HepG2 (cell line): ENCODE measurements around the gene ACKR3. TPM values are rescaled to one million over a fixed set of nuclear protein-coding genes. Genes with fewer than 3 reads are reported as not detected.

Experiments
- ATAC-seq: fragments of 200-7000 bp; cut with Tn5 transposase; 3 replicates; pipeline ENCODE4 v1.9.1; 2020; ENCODE audit warnings: mild to moderate bottlenecking, moderate library complexity
- BruUV-seq: library from RNA; stranded (reverse); fragments of 400-500 nt; replicated peaks from 2 replicates; lab custom pipeline; 2021; lab: Mats Ljungman, UMichigan
- CTCF ChIA-PET: fragments of 300-600 bp; formaldehyde crosslinking; extraction: SDS; loops from one replicate; lab custom pipeline; 2021; ENCODE audit warnings: low total read pairs, inconsistent platforms, low intra/inter-chr PET ratio; lab: Yijun Ruan, JAX
- POLR2A ChIA-PET: fragments of 350-600 bp; sonication (Branson Sonifier 250); formaldehyde crosslinking; loops from one replicate; lab custom pipeline; 2020; ENCODE audit warnings: antibody characterized with exemption, inconsistent platforms; lab: Yijun Ruan, JAX
- DNase-seq: peaks from one replicate; pipeline ENCODE4 v3.0.0-alpha.2; 2015; ENCODE audit warnings: low spot score
- FAIRE-seq: peaks from 3 replicates; lab custom pipeline; 2011; peaks lifted over from hg19 to GRCh38; lab: Jason Lieb, UNC
- H2AFZ ChIP-seq: one replicate; pipeline ENCODE4 v1.6.1; 2011; ENCODE audit warnings: low read length, inconsistent platforms
- H3K27ac ChIP-seq: fragments of 300-600 bp; 3 replicates; pipeline ENCODE4 v1.8.0; 2011; ENCODE audit warnings: mixed run types, mild to moderate bottlenecking, mixed read lengths, low read length, inconsistent platforms; ENCODE audit not compliant: insufficient read depth; ENCODE audit errors: extremely low read length
- H3K27me3 ChIP-seq, 2 experiments: fragments of 200-600 bp in 1 of 2; 2 replicates in 1 of 2; 3 replicates in 1 of 2; pipeline versions ENCODE4 v1.6.0 to v1.8.0; 2011; ENCODE audit warnings: low read length in 2 of 2, mild to moderate bottlenecking in 2 of 2, moderate library complexity in 2 of 2, inconsistent platforms in 1 of 2; ENCODE audit not compliant: insufficient read depth in 2 of 2, control insufficient read depth in 1 of 2
- H3K36me3 ChIP-seq, 2 experiments: fragments of 200-600 bp in 1 of 2; replicated peaks in 1 of 2; 2 replicates in 1 of 2; 3 replicates in 1 of 2; pipeline versions ENCODE4 v1.5.1 to v1.8.0; 2011; ENCODE audit warnings: low read length in 2 of 2, inconsistent platforms in 1 of 2; ENCODE audit not compliant: insufficient read depth in 2 of 2, control insufficient read depth in 1 of 2
- H3K4me1 ChIP-seq: 2 replicates; pipeline ENCODE4 v1.5.1; 2012; ENCODE audit warnings: low read length, inconsistent platforms; ENCODE audit not compliant: insufficient read depth
- H3K4me2 ChIP-seq: 2 replicates; pipeline ENCODE4 v1.6.0; 2011; ENCODE audit warnings: low read depth, low read length, inconsistent platforms
- H3K4me3 ChIP-seq, 3 experiments: fragments of 200-600 bp in 1 of 3; sonication (generic), shearing (Covaris generic) in 1 of 3; replicated peaks in 1 of 3; 2 replicates each; pipeline ENCODE4 v1.5.1; 2011 to 2016; ENCODE audit warnings: low read length in 3 of 3, inconsistent platforms in 2 of 3, low read depth in 2 of 3, mild to moderate bottlenecking in 2 of 3, control low read depth in 1 of 3, mixed read lengths in 1 of 3; ENCODE audit not compliant: insufficient read depth in 1 of 3
- H3K79me2 ChIP-seq: one replicate; pipeline ENCODE4 v1.6.1; 2011; ENCODE audit warnings: low read length, inconsistent platforms; ENCODE audit not compliant: insufficient read depth
- H3K9ac ChIP-seq: 2 replicates; pipeline ENCODE4 v1.6.0; 2011; ENCODE audit warnings: mild to moderate bottlenecking, low read depth, low read length, inconsistent platforms; ENCODE audit not compliant: insufficient read depth
- H3K9me3 ChIP-seq: 2 replicates; pipeline ENCODE4 v1.5.1; 2012; ENCODE audit warnings: mild to moderate bottlenecking, low read length
- H4K20me1 ChIP-seq: 2 replicates; pipeline ENCODE4 v1.6.0; 2011; ENCODE audit warnings: inconsistent platforms, mild to moderate bottlenecking, low read length, moderate library complexity; ENCODE audit not compliant: insufficient read depth
- AFF4 ChIP-seq: sonication (generic); formaldehyde crosslinking; IDR thresholded peaks from 2 replicates; pipeline ENCODE4 v1.4.0; 2020; ENCODE audit warnings: missing genetic modification reagents
- ATF7-NPFF ChIP-seq: sonication (generic); formaldehyde crosslinking; IDR thresholded peaks from 2 replicates; pipeline ENCODE4 v1.8.1; 2023; ENCODE audit warnings: mild to moderate bottlenecking, low read depth, missing genetic modification reagents, moderate library complexity
- ATM ChIP-seq: fragments of 450-650 bp; IDR thresholded peaks from 2 replicates; pipeline ENCODE4 v1.7.1; 2017; ENCODE audit warnings: mild to moderate bottlenecking, borderline replicate concordance
- BHLHE40 ChIP-seq: IDR thresholded peaks from 2 replicates; pipeline ENCODE4 v1.6.1; 2011; ENCODE audit warnings: low read length, improper control_type of control experiment
- E2F1 ChIP-seq: sonication (generic); formaldehyde crosslinking; IDR thresholded peaks from 2 replicates; pipeline ENCODE4 v1.5.0; 2020; ENCODE audit warnings: missing genetic modification reagents
- HES4 ChIP-seq: sonication (generic); formaldehyde crosslinking; IDR thresholded peaks from 2 replicates; pipeline ENCODE4 v1.9.0; 2021; ENCODE audit warnings: mild to moderate bottlenecking, missing genetic modification reagents, borderline replicate concordance
- JARID2 ChIP-seq: sonication (generic); formaldehyde crosslinking; IDR thresholded peaks from 2 replicates; pipeline ENCODE4 v1.8.1; 2023; ENCODE audit warnings: missing genetic modification reagents, inconsistent platforms; ENCODE audit not compliant: insufficient replicate concordance
- MED13 ChIP-seq: sonication (generic); formaldehyde crosslinking; IDR thresholded peaks from 2 replicates; pipeline ENCODE4 v1.5.0; 2020; ENCODE audit warnings: missing genetic modification reagents
- ZNF530 ChIP-seq: sonication (generic); formaldehyde crosslinking; IDR thresholded peaks from 2 replicates; pipeline ENCODE4 v1.5.0; 2020; ENCODE audit warnings: low read depth, mild to moderate bottlenecking, missing genetic modification reagents
- ZNF749 ChIP-seq: sonication (generic); formaldehyde crosslinking; IDR thresholded peaks from 2 replicates; pipeline ENCODE4 v1.8.0; 2022; ENCODE audit warnings: mild to moderate bottlenecking, missing genetic modification reagents, moderate library complexity, borderline replicate concordance
- ZNF784 ChIP-seq: sonication (generic); formaldehyde crosslinking; IDR thresholded peaks from 2 replicates; pipeline ENCODE4 v1.5.1; 2020; ENCODE audit warnings: missing genetic modification reagents, mild to moderate bottlenecking, borderline replicate concordance
- WGBS: methylation state at CpG from one replicate; pipeline ENCODE4 v1.1.6; 2017; ENCODE audit warnings: low lambda C conversion rate; 5-methylcytosine and 5-hydroxymethylcytosine counted together
- in situ Hi-C: cut with HindIII; loops from 2 replicates; pipeline ENCODE4 v1.10.0; 2017; ENCODE audit warnings: low pct_unique_long_range_greater_than_20kb; ENCODE audit not compliant: extremely low pct_ligation_motif_present
- intact Hi-C: fragments of 100-400 bp; cut with micrococcal nuclease; formaldehyde crosslinking; loops from one replicate; pipeline ENCODE4 v1.10.0; 2022; ENCODE audit not compliant: unreplicated experiment
- polyA plus RNA-seq, 8 experiments: library from polyadenylated mRNA; depleted of rRNA in 3 of 8; stranded (reverse) in 7 of 8; unstranded in 1 of 8; fragments of >200 nt; fragmentation: Illumina TruSeq in 4 of 8; extraction: Trizol in 4 of 8; gene quantifications; 2 replicates each; pipeline versions ENCODE4 v1.2.1 to v1.2.3, GENCODE V29; 2011 to 2016; ENCODE audit warnings: low read depth in 4 of 8, missing spikeins in 1 of 8, mixed read lengths in 1 of 8; ENCODE audit not compliant: insufficient read depth in 1 of 8
- total RNA-seq, 5 experiments: library from RNA; depleted of rRNA; stranded (reverse); fragments of >200 nt; fragmentation: Illumina TruSeq; extraction: Trizol; gene quantifications; 2 replicates each; pipeline ENCODE4 v1.2.3, GENCODE V29; 2016; ENCODE audit warnings: low read depth in 1 of 5
- TF ChIP-seq, protein P1 (sequence below): IDR thresholded peaks from 2 replicates; pipeline ENCODE4 v1.6.1; 2016; ENCODE audit warnings: control low read depth
- TF ChIP-seq, protein P2 (sequence below): sonication (generic); formaldehyde crosslinking; IDR thresholded peaks from 2 replicates; pipeline ENCODE4 v1.5.0; 2020; ENCODE audit warnings: missing genetic modification reagents, mild to moderate bottlenecking, borderline replicate concordance

ACKR3 gene
- total and polyA plus RNA-seq, 2 of the 13 experiments (the other 11 are each of a cell fraction or from before 2014, with no cell fraction given): not detected

DNA sequence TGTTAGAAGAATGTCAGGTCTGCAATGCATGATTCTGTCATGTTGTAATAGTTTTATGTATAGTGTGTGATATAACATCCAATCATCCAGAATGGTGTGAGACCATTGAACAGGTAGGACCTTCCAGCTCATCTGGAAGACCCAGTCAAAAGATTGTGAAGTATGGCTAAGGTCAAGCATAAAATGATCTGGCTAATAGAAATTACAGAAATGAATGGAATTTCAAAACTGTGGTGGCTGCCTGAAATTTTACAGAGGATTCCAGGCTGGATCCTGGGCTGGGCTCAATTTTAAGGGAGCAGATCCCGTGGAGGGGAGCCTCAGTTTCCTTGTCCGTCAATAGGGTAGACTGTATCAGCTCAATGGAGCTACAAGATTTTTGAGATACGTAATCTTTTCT, 39.1 kb downstream of the ACKR3 start (continued):
- TF ChIP-seq, protein P1, sequence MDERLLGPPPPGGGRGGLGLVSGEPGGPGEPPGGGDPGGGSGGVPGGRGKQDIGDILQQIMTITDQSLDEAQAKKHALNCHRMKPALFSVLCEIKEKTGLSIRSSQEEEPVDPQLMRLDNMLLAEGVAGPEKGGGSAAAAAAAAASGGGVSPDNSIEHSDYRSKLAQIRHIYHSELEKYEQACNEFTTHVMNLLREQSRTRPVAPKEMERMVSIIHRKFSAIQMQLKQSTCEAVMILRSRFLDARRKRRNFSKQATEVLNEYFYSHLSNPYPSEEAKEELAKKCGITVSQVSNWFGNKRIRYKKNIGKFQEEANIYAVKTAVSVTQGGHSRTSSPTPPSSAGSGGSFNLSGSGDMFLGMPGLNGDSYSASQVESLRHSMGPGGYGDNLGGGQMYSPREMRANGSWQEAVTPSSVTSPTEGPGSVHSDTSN (CRISPR knock-in tag): no peak
- TF ChIP-seq ZNF749 (CRISPR knock-in tag): no peak

GRCh38 chr2:236610991-236611821, 41.6 kb downstream of the ACKR3 start:
- DNase-seq (no peak), ATAC-seq (no peak), FAIRE-seq (no peak)
- Histone ChIP-seq H3K4me3 (no peak overlapping the region), H3K79me2 (no peaks in the 10 kb centered on the region), H2AFZ (no peak overlapping the region), H3K36me3 (no peaks in the 10 kb centered on the region), H3K9ac (no peak overlapping the region), H3K27me3 (peaks cover 0 to 33% of the 10 kb centered on the region in 2 experiments; a peak in 3 of 5 replicates), H3K27ac (no peak overlapping the region), H3K4me2 (no peak overlapping the region), H4K20me1 (no peaks in the 10 kb centered on the region), H3K9me3 (no peaks in the 10 kb centered on the region), H3K4me1 (no peaks in the 10 kb centered on the region)
- no TSS peak for BruUV-seq
- ChIA-PET CTCF (no interaction called here), POLR2A (no interaction called here)
- intact Hi-C loops (no loop called here), in situ Hi-C loops (no loop called here)
- 13% methylated on average over 8 of the region's 8 CpGs for WGBS
- no peak for TF ChIP-seq ZNF784
- TF ChIP-seq MED13 (CRISPR knock-in tag): no peak
- TF ChIP-seq E2F1 (CRISPR knock-in tag): no peak
- no peak for TF ChIP-seq AFF4 (CRISPR knock-in tag)
- TF ChIP-seq, protein P2, sequence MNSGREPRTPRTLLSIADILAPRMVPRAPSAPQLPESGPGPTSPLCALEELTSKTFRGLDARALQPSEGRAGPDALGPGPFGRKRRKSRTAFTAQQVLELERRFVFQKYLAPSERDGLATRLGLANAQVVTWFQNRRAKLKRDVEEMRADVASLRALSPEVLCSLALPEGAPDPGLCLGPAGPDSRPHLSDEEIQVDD (CRISPR knock-in tag): no peak
- no peak for TF ChIP-seq BHLHE40
- TF ChIP-seq HES4 (CRISPR knock-in tag): no peak
- TF ChIP-seq ATM: no peak
- TF ChIP-seq ATF7-NPFF (CRISPR knock-in tag): no peak
- no peak for TF ChIP-seq ZNF530
- no peak for TF ChIP-seq JARID2 (CRISPR knock-in tag)
